ENCODE results near the gene CR1.
"Not testable (repeated sequence)": the region's sequence is repeated elsewhere in the genome, so short reads cannot be mapped to it uniquely, and the experiment has no call there.

The CR1 gene

DNA sequence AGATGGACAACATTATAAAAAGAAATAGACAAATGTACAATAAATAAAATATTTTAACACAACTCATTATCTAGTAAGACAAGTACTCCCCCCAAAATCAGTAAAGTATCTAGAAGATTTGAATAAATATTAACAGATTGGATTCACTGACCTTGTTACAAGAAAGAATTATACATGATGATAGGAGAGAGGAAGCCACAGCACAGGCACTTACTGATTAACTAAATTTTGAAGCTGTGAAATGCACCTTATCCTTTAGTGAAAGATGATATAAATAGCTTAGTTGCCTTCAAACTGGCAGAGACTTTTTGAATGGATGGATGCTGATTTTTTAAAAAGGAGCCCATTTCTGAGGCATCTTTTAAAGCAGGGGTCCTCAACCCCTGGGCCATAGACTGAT lies 8.5 kb downstream of the CR1 start:
- DNase-seq = no peak

DNA sequence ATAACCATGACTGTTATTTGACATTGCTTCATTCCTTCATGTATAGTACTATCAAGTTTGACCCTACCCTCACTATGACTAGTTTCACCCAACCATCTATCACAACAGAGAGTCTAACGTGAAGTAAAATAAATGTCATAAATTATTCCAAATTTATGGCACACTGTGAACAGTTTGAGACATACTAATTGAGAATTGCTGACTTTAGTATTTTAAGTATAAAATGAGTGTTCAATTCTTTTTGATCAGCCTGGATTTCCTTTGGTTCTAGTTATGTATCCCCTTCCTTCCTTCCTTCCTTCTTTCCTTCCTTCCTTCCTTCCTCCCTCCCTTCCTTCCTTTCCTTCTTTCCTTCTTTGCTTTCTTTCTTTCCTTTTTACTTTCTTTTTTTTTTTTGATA lies 14.5 kb downstream of the CR1 start:
- DNase-seq = no peak

- DNase-seq = no peak
These were observed 18.9 kb downstream of the CR1 start for GRCh38 chr1:207514890-207515289.

GRCh38 chr1:207516729-207517128 lies 20.8 kb downstream of the CR1 start:
- no peak for DNase-seq

- DNase-seq = no peak
These were observed 22.8 kb downstream of the CR1 start for GRCh38 chr1:207518608-207519236.

- DNase-seq = peak; percentile 1
These were observed 23.8 kb downstream of the CR1 start for GRCh38 chr1:207519505-207520399.

DNA sequence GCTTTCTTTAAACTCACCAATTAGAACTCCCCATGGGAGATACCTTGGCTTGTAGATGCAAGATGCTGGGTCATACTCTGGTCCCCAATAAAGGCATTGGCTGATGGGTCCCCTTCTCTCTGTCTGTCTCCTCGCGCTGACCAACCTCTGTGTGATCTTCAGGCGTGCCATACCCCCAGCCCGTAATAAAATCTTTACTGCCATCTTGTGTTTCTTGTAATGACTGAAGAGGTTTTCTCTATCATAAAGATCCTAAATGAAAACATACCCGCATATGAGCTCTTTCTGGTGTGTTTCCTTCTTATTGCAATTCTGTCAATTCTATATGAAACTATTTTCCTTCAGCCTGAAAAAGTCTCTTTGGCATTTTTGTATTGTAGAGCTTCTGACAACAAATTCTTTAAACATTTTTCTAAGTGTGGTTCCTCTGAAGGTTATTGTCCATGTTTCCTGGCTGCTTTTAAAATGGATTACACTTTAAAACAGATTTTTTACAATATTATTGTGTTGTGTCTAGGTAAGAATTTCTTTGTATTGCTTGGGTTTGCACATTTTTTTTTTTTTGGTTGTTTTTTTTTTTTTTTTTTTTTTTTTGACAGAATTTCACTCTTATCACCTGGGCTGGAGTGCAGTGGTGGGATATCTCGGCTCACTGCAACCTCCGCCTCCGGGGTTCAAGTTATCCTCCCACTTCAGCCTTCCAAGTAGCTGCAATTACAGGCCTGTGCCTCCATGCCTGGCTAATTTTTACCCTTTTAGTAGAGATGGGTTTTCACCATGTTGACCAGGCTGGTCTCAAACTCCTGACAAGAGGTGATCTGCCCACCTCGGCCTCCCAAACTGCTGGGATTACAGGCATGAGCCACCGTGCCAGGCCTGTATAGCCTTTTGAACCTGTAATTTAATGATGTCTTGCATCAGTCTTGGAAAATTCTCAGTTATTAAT lies 24.7 kb downstream of the CR1 start:
- not testable (repeated sequence) for DNase-seq

GRCh38 chr1:207525239-207525638 lies 29.3 kb downstream of the CR1 start:
- not testable (repeated sequence) for DNase-seq

DNA sequence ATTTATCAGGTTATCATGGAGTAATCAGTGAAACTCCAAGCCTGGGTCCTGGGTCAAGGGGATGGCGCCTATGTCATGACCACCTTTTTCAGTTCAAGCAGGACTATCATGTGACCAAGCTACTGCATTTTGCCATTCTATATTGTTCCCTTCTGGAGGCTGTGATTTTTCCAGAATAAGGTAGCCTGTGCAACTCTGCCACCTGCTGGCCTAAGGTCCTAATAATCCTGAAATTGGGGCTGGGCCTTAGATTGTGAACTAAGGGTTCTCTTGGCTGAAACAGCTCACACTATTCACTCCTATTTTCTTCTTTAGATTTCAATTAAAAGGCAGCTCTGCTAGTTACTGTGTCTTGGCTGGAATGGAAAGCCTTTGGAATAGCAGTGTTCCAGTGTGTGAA lies 32.4 kb downstream of the CR1 start:
- not testable (repeated sequence) for DNase-seq

DNA sequence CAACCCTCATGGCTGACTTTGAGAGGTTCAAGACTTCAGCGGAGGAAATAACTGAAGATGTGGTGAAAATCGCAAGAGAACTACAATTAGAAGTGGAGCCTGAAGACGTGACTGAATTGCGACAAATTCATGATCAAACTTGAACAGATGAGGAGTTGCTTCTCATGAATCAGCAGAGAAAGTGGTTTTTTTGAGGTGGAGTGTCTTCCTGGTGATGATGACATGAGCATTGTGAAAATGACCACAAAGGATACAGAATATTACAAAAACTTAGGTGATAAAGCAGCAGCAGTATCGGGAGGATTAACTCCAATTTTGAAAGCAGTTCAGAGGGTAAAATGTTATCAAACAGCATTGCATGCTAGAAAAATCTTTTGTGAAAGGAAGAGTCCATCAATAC lies 40.3 kb downstream of the CR1 start:
- not testable (repeated sequence) for DNase-seq

GRCh38 chr1:207546677-207547357 lies 50.9 kb downstream of the CR1 start:
- DNase-seq = not testable (repeated sequence)

GRCh38 chr1:207554823-207555222 lies 58.9 kb downstream of the CR1 start:
- DNase-seq = not testable (repeated sequence)

- no peak for DNase-seq
These were observed 69.8 kb downstream of the CR1 start for GRCh38 chr1:207565546-207566468.

- DNase-seq = not testable (repeated sequence)
These were observed 76.0 kb downstream of the CR1 start for GRCh38 chr1:207571926-207572325.

- DNase-seq = not testable (repeated sequence)
These were observed 77.1 kb downstream of the CR1 start for GRCh38 chr1:207573074-207573473.

DNA sequence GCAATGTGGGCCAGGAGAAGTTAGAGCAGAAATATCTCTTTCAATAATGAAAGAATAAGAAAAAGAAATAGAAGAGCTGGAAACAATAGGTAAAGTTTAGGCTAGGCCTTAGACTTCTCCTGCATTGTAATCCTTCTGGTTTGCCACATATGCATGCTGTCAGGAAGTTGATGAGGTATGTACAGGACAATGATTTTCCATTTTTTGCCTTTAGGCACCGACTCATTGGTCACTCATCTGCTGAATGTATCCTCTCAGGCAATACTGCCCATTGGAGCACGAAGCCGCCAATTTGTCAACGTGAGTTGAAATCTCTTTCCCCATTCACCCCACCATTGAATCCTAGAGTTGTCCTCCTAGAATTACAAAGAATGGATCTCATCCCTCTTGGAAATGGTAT lies 79.4 kb downstream of the CR1 start:
- DNase-seq = not testable (repeated sequence)

- DNase-seq = no peak
These were observed 83.0 kb downstream of the CR1 start for GRCh38 chr1:207578796-207579435.

DNA sequence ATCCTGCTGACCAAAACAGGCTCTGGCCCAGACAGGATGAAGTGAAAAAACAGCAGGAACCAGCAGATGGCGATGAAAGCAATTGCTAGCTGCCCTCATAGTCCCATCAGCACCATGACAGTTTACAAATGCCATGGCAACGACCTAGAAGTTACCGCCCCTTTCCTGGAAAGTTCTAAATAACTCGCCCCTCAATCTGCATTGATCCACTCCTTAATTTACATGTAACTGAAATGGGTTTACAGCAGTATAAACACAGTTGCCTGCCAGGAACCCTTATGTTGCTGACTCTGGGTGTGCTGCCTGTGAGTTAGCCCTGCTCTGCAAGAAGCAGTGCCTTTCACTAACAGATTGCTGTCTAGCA lies 83.5 kb downstream of the CR1 start:
- DNase-seq = peak; percentile 51

- no peak for DNase-seq
These were observed 85.7 kb downstream of the CR1 start for GRCh38 chr1:207581496-207582153.

DNA sequence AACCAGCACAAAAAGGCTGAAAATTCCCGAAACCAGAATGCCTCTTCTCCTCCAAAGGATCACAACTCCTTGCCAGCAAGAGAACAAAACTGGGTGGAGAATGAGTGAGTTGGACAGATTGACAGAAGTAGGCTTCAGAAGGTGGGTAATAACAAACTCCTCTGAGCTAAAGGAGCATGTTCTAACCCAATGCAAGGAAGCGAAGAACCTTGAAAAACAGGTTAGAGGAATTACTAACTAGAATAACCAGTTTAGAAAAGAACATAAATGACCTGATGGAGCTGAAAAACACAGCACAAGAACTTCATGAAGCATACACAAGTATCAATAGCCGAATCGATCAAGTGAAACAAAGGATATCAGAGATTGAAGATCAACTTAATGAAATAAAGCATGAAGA lies 93.5 kb downstream of the CR1 start:
- DNase-seq = not testable (repeated sequence)

All from MV-4-11 (cell line).